Panc1 (cell line): Measurements from ENCODE around the gene ARID1A. TPM values are rescaled to one million over a fixed set of nuclear protein-coding genes. Genes with fewer than 3 reads are reported as not detected.
A peak's percentile ranks its signal among the peaks of the same experiment; 100 is the strongest.

Experiments
- ATAC-seq: fragments of 200-7000 bp; cut with Tn5 transposase; 2 replicates; pipeline ENCODE4 v1.9.1; 2020; ENCODE audit warnings: mild to moderate bottlenecking, moderate library complexity
- BruUV-seq: library from RNA; stranded (reverse); fragments of 400-500 nt; replicated peaks from 2 replicates; lab custom pipeline; 2021; lab: Mats Ljungman, UMichigan
- CTCF ChIA-PET: fragments of 300-600 bp; sonication (Branson Sonifier 250); formaldehyde crosslinking; loops from one replicate; lab custom pipeline; 2022; ENCODE audit warnings: antibody characterized with exemption; lab: Charles Lee
- POLR2A ChIA-PET: fragments of 300-600 bp; sonication (Branson Sonifier 250); formaldehyde crosslinking; loops from one replicate; lab custom pipeline; 2022; ENCODE audit warnings: antibody characterized with exemption; lab: Charles Lee
- DNase-seq: peaks from one replicate; pipeline ENCODE4 v3.0.0-alpha.2; 2010; ENCODE audit warnings: low read depth, low spot score
- H3K27ac ChIP-seq: 2 replicates; pipeline ENCODE4 v1.5.1; 2011; ENCODE audit warnings: mild to moderate bottlenecking, low read length, inconsistent platforms
- H3K27me3 ChIP-seq: fragments of 200-500 bp; sonication (Bioruptor generic); 2 replicates; pipeline ENCODE4 v1.6.0; 2014; ENCODE audit warnings: low read length, inconsistent platforms; ENCODE audit not compliant: control insufficient read depth, insufficient read depth
- H3K36me3 ChIP-seq: fragments of 200-500 bp; sonication (Bioruptor generic); 2 replicates; pipeline ENCODE4 v1.5.1; 2014; ENCODE audit warnings: inconsistent platforms, mild to moderate bottlenecking, low read length, moderate library complexity; ENCODE audit not compliant: control insufficient read depth, insufficient read depth
- H3K4me1 ChIP-seq: 2 replicates; pipeline ENCODE4 v1.5.1; 2011; ENCODE audit warnings: inconsistent platforms, mild to moderate bottlenecking, low read length, moderate library complexity; ENCODE audit not compliant: control insufficient read depth, insufficient read depth
- H3K4me3 ChIP-seq, 2 experiments: 2 replicates each; pipeline ENCODE4 v1.5.1; 2011 to 2012; ENCODE audit warnings: low read depth in 2 of 2, low read length in 2 of 2, mild to moderate bottlenecking in 2 of 2, inconsistent platforms in 1 of 2, moderate library complexity in 1 of 2
- H3K9me3 ChIP-seq: fragments of 200-500 bp; sonication (Bioruptor generic); 2 replicates; pipeline ENCODE4 v1.5.1; 2014; ENCODE audit warnings: low read depth, mild to moderate bottlenecking, inconsistent platforms, low read length, moderate library complexity; ENCODE audit not compliant: control insufficient read depth, insufficient read depth
- CTCF ChIP-seq: fragments of 450-650 bp; IDR thresholded peaks from 2 replicates; pipeline ENCODE4 v1.5.1; 2017; ENCODE audit warnings: mild to moderate bottlenecking
- POLR2AphosphoS5 ChIP-seq: IDR thresholded peaks from 2 replicates; pipeline ENCODE4 v1.6.1; 2012; ENCODE audit warnings: mild to moderate bottlenecking, low read depth, low read length, moderate library complexity
- REST ChIP-seq, 2 experiments: IDR thresholded peaks; 2 replicates each; pipeline ENCODE4 v1.6.1; 2011 to 2012; ENCODE audit warnings: low read depth in 2 of 2, control low read depth in 1 of 2, low read length in 1 of 2, mild to moderate bottlenecking in 1 of 2, moderate library complexity in 1 of 2; ENCODE audit not compliant: insufficient read depth in 1 of 2
- SIN3A ChIP-seq: IDR thresholded peaks from 2 replicates; pipeline ENCODE4 v1.6.1; 2012; ENCODE audit warnings: low read depth, mild to moderate bottlenecking, low read length, moderate library complexity, borderline replicate concordance; ENCODE audit not compliant: insufficient read depth
- TCF7L2 ChIP-seq: IDR thresholded peaks from 2 replicates; pipeline ENCODE4 v1.6.1; 2011; ENCODE audit warnings: mild to moderate bottlenecking, low read depth, low read length, inconsistent platforms
- in situ Hi-C: cut with HindIII; loops from 2 replicates; pipeline ENCODE4 v1.10.0; 2016; ENCODE audit warnings: low sequenced_read_pairs, low pct_unique_long_range_greater_than_20kb
- intact Hi-C: fragments of 100-400 bp; cut with micrococcal nuclease; formaldehyde crosslinking; loops from one replicate; pipeline ENCODE4 v1.10.0; 2022; ENCODE audit not compliant: unreplicated experiment
- total RNA-seq: library from RNA; stranded (reverse); gene quantifications from one replicate; pipeline ENCODE4 v1.2.1, GENCODE V29; 2021; ENCODE audit not compliant: unreplicated experiment

The ARID1A gene
- total RNA-seq, 1 experiment from 2014 or later = 110 TPM

DNA sequence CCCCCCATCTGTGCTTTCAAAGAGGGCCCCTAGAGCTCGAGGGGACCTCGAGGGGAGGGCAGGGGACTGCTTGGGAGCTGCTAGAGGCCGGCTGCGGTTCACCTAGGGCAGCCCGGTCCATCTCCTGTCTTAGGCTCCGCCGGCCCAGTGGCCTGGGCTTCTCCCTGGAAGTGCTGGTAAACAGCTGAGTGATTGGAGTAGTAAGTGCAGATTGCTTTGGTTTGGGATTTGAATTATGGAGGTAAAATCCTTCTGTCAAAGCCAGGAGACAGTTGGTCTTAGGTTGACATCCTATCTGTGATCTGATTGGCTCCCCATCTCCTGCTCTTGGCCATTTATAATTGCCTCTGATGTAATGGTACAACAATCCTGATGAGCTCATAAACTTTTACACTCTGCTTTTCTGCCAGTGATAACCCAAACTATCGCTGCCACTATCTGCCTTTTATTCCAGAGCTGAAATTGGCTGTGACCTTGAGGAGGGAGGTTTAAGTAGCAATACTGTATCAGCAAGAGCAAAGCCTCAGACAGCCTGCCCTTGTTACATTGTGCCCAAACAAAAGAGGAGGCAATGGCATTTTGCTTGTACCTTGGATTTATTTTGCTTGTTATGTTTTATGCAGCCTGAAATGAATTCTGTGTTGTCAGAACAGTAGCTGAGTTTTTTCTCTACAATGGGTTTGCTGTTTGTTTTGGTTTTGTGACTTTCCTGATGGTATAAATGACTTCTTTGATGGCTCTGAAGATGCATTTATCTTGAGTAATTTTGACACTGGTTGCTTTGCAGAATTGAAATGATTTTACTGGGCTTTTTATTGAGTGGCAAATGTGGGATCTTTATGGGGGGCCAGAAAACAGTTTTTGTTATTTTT, 2.4 kb downstream of the ARID1A start:
- Histone ChIP-seq H3K4me3 (peak overlapping the region; percentile 71 to 80), H3K27ac (peak overlapping the region; percentile 84), H3K27me3 (no peaks in the 10 kb centered on the region), H3K4me1 (peaks cover 61% of the 10 kb centered on the region), H3K36me3 (peaks cover 3% of the 10 kb centered on the region), H3K9me3 (no peaks in the 10 kb centered on the region)
- DNase-seq (peak; percentile 93), ATAC-seq (peak; percentile 41)
- in situ Hi-C loops = no loop called here
- POLR2A ChIA-PET = interaction anchor here (0.5 to 1.0 kb wide), 4 partner anchors 15 to 198 kb away, joined by 3 to 5 read pairs (median 4); no protein-coding TSS in a partner anchor
- TF ChIP-seq CTCF = no peak
- TF ChIP-seq POLR2AphosphoS5 = peak; percentile 54
- TF ChIP-seq TCF7L2 = 0 out of 2 replicates have a peak, but pooled peaks have one; percentile 7
- peak; percentile 87 for TF ChIP-seq SIN3A
- no peak for TF ChIP-seq REST (IDR thresholded peaks at IDR 0.05; ENCODE audit: insufficient read depth in 1 of 2, low read depth in 2 of 2, low read length in 1 of 2)
- intact Hi-C loops = loop anchor here (5.0 kb wide), 1 partner anchor 89 kb away; the partner anchor contains the start of gene PIGV
- BruUV-seq = TSS peak; percentile 68
- CTCF ChIA-PET = interaction anchor here (1.8 kb wide), 1 partner anchor 21 kb away, joined by 5 read pairs; no protein-coding TSS in a partner anchor

DNA sequence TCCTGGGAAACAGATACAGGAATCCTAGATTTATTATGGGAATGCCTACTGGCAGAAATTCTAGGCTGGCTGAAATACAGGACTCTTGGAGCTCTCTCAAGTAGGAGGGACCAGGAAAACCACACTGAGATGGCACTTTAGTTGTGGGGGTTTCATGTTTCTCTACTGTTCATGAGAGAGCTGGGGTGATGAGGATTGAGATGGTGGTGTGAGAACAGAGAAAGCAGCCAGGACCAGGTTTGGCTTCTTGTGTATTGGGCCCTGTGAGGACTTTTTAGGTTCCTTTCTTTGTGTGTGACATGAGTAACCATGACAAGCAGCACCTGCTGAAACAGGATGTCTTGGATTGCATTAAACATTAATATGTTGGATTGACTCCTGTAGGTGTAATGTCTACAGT, 4.9 kb downstream of the ARID1A start:
- in situ Hi-C loops = no loop called here
- no TSS peak for BruUV-seq
- CTCF ChIA-PET = no interaction called here

More for the DNA sequence above, 4.9 kb downstream of the ARID1A start:
- TF ChIP-seq TCF7L2 (no peak), SIN3A (no peak), POLR2AphosphoS5 (no peak)
- H3K4me3 ChIP-seq = peak overlapping the region; percentile 30 to 80; a peak in 3 of 4 replicates
- no peaks in the 10 kb centered on the region for H3K9me3 ChIP-seq
- ATAC-seq (no peak), DNase-seq (no peak)
- H3K4me1 ChIP-seq = peaks cover 66% of the 10 kb centered on the region
- intact Hi-C loops = no loop called here
- POLR2A ChIA-PET = no interaction called here
- H3K36me3 ChIP-seq = peaks cover 3% of the 10 kb centered on the region
- H3K27ac ChIP-seq = peak overlapping the region; percentile 74
- H3K27me3 ChIP-seq = no peaks in the 10 kb centered on the region
